Measurements from ENCODE around the gene PDE4D.
"Not testable (repeated sequence)": the region's sequence is repeated elsewhere in the genome, so short reads cannot be mapped to it uniquely, and the experiment has no call there.

The PDE4D gene

DNA sequence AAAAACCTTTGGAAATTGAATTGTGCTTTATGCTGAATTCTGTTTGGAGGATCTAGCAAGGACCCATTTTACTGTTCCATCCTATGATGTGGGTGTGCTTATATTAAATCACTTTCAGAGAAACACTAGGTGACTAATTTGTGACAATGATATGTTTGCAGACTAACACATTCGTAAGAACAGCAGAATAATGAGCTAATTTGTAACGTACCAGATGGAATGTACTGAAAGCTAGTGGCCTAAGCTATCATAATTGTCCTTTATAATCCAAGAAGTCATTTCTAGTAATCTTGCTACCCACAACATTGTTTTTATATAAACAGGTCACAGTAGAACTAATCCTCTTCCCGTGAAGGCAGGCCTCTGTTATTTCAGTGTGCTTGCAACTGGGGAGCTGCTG is 292.5 kb downstream of the PDE4D start:
- no peak for DNase-seq

DNA sequence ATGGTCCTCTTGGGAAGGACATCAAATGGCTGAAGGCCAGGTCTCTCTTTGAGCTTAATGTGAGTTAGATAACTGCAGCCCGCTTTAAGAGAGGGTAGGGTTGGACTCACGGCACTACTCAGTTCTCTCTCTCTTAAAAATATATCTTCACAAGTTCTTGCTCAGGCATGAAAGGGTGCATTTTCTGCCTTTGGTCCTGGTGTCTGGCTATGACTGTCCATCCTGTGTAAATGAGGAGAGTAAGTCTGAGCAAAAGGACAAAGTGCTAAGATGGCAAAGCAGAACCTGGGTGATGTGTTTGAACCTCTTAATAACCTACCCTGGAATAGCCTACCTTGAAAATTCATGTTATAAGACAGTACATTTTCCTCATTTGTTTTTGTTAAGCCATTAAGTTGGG is 293.4 kb downstream of the PDE4D start:
- DNase-seq, result no peak

DNA sequence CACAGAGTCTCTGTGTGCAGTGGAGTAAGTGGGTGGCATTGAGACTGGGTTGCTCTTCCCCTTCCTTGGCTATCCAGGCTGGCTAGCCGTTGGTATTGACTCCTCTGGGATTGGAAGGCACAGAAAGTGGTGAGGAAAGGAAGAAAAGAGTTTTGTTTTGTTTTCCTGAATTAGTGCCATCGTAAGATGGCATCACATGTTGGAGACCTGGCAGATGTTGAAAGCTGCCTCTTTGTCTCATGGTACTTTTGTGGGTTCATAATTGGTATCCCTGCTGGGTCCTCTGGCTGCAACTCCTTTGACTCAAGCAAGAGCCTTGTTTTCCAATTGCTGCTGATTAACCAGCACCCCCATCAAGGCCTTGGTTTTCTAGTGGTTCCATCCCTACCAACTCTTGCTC is 293.8 kb downstream of the PDE4D start:
- DNase-seq, result no peak

DNA sequence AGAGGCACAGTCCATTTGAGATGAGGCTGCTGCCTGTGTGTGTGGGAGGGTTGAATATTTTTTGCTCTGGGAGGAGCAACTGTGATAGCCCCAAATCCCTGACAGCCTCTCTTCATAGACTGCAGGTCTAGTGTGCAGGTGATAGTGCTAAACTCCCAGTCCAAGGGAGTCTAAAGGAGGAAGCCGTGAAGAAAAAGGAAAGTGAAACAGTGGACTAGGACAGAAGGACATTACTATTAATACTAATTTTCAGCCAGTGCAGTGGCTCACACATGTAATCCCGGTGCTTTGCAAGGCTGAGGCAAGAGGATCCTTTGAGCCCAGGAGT is 295.0 kb downstream of the PDE4D start:
- DNase-seq, result no peak

DNA sequence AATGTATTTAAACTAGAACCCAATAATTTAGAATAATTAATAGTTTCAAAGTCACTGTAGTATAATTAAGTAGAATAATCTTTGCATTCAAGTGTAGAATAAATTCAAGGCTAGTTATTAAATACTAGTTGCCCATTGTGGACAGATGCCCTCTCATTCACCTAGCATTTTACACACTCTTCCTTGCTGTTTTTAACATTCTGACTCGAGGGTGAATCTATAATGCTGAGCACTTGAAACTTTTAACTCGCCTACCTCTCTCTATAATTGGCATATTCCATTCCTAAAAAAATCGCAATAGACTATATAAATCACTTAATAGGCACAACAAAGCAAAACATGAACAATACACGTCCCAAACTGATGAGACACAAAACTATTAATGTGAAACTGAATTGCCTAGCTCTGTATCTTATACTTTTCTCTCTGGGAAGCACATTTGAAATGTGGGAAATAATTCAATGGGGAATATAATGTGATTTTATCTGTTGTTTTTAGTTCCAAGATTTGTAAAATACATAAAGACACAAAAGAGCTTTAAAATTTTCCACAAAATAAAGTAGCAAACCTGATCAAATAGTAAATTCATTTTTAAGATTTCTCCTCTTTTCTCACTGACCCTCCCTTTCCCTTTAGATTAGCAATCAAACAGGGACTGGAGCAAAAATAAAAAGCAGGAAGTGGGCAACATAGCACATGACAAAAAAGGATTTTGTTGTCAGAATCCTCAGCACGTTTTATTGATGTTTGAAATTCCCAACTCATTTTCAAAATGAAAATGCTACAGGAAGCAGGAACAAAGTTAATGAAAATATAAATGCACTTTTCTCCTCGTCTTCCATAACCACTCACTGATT is 295.6 kb downstream of the PDE4D start:
- DNase-seq, result no peak

DNA sequence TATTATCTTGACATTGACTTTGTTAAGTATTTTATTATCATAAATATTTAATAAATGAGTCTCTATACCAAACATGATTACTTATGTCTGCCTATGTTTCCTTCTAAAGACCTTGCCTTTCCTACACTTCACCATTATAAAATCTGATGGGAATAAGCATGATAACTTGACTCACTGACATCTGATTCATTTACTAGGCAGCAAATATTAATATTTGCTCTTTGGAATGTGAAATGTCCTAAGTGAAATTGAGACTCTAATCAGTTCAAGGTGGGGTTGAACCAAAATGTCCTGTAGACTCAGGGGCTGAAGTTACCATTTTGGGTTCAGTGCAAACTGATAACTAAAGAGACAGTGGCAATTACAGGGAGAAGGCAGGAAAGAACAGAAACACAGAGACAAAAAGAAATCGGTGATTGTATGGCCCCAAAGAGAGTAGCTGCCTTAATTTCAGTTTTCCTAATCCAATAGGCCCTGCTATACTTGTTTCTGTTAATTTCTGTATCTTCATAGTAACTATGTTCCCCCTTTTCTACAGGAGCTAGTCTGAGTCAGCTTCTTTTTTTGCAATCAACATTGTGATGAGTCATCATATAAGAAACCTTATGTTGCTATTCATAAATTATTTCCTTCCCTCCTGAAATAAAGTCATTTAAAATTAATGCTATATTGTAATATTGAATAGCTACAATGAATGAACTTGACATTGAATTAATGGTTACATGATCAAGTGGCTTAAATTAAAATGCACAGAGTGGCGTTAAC is 296.8 kb downstream of the PDE4D start:
- no peak for DNase-seq

DNA sequence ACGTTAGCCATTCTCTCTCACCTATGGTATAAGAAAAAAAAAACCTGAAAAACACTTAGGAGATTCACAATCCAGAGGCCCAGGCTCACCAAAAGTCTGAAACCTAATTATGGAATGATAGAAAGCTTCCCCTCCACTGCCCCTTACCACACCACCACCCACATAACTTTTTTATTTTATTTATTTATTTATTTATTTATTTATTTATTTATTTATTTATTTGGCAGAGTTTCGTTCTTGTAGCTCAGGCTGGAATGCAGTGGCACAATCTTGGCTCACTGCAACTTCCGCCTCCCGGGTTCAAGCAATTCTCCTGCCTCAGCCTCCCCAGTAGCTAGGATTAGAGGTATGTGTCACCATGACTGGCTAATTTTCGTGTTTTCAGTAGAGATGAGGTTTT is 299.4 kb downstream of the PDE4D start:
- not testable (repeated sequence) for DNase-seq

DNA sequence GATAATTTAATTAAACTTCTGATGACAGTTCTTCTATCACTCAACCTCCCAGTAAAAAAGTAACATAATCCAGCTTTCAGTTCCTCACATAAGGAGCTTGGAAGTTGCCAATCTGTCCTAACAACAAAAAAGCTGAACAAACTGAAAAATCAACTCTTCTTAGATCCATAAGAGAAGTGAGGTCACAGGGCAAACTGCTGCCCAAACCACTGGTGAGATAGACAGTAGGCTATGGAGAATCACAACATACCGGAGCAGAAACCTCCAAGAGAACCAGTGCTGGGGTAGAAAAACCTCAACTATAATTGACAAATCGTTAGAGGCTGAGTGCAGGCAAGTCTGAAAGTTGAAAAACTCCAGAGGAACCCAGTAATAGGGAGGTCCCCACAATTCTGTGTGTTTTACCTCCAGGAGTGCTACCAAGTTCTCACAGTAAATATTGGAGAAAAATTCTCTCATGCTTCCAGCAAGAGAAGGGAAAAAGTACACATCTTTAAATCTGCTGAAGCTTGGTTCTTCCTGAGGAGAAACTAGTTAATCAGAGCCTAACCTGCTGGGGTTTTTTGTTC is 300.0 kb downstream of the PDE4D start:
- no peak for DNase-seq

DNA sequence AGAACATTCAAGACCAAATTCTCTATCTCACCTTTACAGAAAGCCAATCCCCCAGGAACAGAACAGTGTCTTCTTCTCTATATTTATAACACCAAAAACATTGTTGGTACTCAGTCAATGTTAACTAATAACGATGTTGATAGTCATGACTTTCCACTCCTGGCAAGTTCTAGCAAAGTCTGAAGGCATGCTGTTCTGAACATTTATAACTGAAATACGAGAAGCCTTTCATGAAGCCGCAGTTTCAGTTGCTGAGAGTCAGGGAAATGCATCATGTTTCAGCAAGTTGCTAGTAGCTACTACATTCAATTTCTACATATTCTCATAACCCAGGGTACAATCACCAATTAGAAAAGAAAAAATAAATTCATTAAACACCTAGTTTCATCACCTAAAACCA is 301.4 kb downstream of the PDE4D start:
- DNase-seq, result no peak

DNA sequence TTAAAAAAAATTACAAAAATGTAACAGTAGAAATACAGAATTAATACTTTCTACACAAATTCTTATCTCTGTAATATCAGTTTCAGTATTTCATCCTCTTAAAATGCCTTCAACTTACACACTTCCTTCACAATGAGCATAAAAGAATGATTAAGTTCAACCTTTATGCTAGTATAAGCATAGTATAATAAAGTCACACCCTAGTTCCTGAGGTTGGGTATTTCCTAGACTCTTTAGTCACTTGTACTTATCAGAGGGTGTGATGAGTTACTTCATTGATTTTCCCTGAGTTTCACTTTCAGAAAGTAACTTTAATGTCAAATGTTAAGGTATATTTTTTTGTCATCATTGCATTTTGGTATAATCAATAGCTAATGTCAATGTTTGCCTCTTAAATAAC is 302.4 kb downstream of the PDE4D start:
- no peak for DNase-seq

DNA sequence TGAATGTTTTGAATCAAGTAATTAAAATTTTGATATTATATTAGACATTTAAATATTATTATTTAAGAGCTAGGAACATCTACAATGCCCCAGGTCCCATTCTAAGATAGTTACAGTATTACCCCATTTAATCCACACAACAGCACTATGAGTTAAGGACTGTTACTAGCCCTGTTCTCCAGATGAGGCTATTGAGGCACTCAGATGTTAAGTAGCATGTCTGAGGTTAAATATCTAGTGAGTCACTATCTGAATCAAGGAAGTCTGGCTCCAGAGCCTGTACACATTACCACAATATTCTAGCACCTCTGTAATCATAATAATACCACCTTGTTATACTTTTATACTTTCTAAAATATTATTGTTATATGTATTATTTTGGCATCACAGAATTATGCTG is 304.6 kb downstream of the PDE4D start:
- no peak for DNase-seq

DNA sequence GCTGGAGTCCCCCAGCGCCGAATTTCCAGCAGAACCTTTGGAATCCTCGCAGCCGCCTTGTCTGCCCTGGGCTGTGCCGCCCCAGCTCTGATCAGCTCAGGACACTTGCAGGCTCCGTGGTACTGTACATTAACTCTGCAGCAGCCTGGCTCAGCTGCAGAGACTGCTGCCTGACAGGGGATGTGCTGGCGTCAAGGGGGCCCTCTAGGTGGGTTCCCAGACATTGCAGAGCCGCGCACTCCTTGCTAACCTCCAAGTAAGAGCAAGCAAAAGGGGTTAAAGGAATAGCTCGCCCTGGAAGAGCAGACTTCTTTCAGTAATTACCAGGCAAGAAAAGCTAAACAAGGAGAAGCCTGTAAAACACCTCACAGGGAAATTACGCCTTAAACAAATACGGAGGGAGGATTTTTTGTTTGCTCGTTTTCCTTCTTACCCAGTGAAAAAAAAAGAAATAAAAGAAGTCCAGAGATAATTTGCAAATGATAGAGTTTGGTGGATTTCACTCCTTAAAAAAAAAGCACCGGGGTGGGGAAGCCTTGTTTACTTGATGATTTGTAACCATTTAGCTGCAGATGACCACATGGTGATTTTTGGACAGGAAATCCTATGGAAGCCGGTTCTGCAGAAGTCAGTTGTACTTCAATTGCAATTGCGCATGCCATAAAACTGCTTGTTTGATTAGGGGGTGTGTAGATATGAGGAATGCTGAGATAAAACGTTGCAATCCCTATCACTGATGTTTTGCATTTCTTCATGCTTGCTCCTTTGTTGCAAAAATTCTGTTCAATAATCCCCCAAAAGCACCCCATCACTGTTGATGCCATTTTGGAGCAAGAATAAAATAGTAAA is 305.8 kb downstream of the PDE4D start:
- no peak for DNase-seq

DNA sequence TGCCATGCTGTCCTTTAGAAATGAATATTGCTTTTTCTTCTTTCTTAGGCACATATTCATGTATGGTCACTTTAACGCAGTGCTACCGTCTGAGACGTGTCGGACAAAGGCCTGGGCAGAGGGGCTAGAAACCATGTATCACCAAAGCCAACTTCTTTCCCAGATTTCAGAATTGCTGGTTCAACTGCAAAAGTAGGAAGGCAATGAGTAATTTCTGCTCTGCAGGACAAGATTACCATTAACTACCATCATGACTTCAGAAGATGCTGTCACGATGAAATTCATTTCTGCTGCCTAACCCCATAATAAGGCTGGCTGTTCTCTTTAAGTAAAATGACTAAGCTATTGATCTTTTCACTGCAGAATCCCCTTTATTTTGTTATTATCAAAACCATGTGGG is 306.7 kb downstream of the PDE4D start:
- no peak for DNase-seq

DNA sequence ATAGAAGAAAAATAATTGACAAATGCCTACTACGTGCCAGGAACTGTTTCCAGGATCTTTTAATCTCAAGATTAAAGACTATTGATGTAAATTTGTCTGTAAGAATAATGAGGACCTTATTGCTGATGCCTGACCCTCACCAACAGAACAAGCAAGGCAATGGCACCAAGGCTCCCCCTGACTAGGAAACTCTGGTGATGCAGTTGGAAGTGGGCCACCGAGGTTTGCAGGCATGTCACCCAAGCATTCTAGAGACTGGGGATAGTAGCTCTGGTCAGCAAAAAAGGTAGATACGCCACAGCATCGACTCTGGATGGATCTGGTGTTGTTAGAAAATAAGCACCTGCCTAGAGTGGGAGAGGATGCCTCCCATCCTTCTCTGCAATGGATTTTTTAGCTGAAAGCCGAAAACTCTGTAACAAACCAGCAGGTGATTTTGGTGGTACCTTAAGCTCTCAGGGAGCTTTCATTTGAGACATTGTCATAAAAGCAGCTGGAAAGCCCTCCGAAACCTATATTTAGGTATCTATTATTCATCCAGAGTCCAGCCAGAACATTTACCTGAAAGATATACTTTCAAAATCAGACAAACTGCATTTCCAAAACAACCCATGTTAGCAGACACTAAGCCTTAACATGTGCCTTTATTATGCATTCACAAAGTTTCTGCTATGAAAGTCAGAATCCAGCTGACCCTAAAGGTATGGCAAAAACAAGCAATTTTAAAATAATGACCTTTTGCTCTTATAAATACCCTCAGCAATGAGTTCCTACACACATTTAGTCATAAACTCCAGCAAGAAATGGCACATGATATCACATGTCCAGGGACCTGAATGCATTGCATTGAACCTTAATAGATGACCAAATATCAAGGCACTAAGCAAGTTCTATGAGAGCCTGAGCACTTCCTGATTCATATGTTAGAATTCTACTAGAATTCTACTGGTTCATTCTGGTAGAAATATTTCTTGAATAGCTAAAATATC is 308.4 kb downstream of the PDE4D start:
- no peak for DNase-seq

DNA sequence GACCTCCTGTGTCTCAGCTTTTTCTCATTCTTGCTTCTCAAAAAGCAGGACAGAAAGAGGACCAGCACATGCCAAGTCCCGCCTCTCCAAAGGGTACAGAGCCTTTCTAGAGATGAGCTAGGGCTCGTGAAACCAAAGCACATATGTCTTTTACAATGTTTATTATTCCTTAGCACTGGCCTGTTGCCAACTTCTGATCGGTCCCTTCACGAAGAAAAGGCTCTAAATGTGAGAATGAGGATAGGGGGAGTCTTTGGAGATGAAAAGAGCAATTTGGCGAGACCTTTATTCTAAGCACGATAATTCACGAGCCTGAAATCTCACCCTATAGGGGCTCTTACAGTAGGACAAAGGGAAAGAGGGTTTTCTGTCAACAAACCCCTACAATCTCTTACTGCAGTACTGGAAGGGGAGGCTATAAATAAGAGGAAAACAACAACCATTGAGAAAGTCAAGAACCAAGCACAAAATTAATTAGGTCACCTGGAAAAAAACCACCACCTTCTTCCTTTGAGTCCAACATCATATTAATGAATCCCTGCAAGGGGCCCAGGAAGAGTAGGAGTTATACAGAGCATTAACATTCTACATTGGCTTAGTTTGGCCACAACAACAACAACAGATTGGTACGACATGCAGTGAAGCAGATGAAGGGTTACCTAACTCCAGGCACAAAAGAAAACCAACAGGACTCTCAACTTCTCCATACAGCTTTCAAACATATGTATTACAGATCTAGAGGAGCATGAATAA is 309.5 kb downstream of the PDE4D start:
- no peak for DNase-seq

DNA sequence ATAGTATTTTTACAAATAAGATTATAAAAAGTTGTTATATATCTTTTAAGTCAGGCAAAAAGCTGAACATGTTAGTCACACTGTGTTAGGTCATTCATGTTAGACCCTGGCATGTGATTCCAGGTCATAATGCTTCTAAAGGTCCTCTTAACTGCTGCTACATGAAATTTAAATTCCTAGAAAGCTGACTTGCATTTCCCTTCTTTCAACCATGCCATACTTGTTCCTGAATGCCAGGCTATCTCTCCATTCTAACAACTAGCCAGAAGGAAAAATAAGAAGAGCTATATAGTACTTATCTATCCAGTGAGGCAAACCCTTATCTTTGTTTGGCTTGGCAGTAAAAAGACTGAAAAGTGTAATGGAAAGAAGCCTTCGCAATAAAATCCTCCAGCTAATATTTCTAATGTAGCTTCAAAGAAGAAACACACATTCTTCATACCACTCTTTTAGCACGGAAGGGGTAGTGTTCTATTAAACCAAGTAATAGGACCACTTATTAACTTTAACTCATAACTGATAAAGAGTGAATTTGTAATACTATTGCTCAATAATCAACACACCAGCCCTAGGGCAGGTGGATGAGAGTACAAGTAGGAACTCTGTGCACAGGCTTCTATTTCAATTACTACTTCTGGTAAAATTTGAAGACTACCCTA is 310.2 kb downstream of the PDE4D start:
- no peak for DNase-seq

DNA sequence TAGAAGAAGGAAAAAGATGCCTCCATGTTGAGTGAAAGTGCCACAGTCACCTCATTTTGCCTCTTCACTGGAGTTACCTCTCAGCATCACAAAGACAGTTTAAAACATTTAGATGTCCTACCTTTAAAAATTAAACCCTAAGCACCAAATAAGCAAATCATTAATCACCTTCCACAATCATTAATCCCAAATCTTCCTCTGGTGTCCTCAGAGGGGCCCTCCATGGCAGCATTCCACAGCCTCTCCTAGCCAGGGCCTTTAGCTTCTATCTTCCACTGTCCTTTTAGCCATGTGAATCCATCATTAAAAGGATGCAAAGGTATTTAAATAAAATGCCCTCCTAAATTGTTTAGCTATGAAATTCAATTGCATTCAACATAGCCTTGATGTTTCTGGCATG is 310.8 kb downstream of the PDE4D start:
- no peak for DNase-seq

DNA sequence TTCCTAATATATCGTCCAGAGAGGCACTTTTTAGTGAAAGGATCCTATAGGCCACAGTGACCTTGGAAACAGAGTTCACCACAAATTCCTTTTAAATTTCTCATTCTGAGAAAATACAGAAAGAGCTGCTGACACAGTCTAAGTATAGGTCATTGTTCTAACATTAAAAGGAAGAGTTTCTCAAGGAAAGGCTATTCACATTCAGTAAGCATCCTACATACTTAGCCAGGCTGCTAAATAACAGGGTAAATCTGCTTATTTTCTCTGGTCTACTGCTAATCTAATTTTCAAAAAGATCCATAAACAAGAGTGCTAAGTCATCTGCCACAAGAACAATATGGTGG is 313.7 kb downstream of the PDE4D start:
- DNase-seq, result no peak

DNA sequence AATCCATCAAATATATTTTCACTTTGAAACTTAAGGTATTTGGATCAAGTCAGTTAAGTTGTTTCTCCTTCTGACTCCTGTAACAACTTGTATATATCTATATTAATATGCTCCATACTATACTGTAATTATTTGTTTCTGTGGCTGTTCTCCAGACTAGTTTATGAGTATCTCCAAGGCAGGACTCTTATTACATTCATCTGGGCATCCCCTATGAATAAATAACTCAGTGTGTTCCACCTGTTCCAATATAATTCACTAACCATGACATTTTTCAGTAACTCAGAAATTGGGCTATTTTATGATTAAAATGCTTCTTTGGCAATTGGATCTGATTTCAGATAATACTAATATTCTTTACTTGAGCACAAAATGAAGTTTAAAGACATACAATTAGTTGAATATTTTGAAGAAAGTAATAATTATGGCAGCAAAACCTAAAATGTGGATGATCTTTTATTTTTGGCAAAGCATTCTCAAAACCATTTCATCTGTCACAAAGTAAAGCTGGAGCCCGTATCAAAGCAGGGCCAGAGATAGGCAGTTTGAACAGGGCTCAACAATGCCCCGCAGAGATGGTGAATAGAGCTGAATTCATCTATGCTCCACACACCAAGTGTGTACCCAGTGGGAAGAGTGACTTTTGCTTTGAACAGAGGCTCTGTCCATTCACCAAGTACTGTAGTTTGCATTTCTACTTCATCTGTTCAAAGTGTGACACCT is 314.3 kb downstream of the PDE4D start:
- DNase-seq, result no peak

DNA sequence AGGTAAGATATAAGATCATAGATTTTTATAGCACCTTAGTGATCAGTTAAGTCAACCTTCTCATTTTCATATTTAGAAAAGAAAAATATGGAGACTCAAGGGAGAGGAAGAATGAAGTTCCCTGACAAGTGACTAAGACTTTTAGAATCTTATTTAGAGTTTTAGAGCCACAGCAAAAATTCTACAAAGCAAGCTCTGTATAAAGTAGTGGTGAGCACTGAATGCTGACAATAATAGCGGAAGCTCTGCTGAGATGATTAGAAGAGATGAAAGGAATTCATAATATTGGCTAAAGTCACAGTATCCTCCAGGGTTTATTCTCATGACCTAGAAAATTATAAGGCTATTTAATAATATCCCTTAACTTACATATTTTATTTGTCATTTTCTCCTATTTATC is 316.0 kb downstream of the PDE4D start:
- no peak for DNase-seq

All from CD4-positive, alpha-beta T cell treated with Interleukin-4 for 4 hours (primary cell).